ENCODE measurements around the gene CA14.

Gene CA14

GRCh38 chr1:150259758-150260669, 2.4 kb downstream of the CA14 start:
- no peak overlapping the region for H3K4me3 ChIP-seq (ENCODE audit: low read depth, low read length)
- no peak for DNase-seq (ENCODE audit: low read depth)
- TF ChIP-seq CTCF (IDR thresholded peaks at IDR 0.05; ENCODE audit: low read depth, low read length, missing control alignments): no peak

- TF ChIP-seq CTCF (IDR thresholded peaks at IDR 0.05; ENCODE audit: low read depth, low read length, missing control alignments): no peak
- H3K4me3 ChIP-seq (ENCODE audit: low read depth, low read length): no peak overlapping the region
- no peak for DNase-seq (ENCODE audit: low read depth)
Measured at GRCh38 chr1:150261367-150261766, 3.8 kb downstream of the CA14 start.

GRCh38 chr1:150262388-150263320, 5.1 kb downstream of the CA14 start:
- H3K4me3 ChIP-seq (ENCODE audit: low read depth, low read length): no peak overlapping the region
- DNase-seq (ENCODE audit: low read depth): no peak

GRCh38 chr1:150263549-150263948, 6.0 kb downstream of the CA14 start:
- no peak for TF ChIP-seq CTCF (IDR thresholded peaks at IDR 0.05; ENCODE audit: low read depth, low read length, missing control alignments)
- no peak overlapping the region for H3K4me3 ChIP-seq (ENCODE audit: low read depth, low read length)
- no peak for DNase-seq (ENCODE audit: low read depth)

More at GRCh38 chr1:150262388-150263320, 5.1 kb downstream of the CA14 start:
- TF ChIP-seq CTCF (IDR thresholded peaks at IDR 0.05; ENCODE audit: low read depth, low read length, missing control alignments): no peak

- no peak for DNase-seq (ENCODE audit: low read depth)
- H3K4me3 ChIP-seq (ENCODE audit: low read depth, low read length): peak overlapping the region; percentile 86
- no peak for TF ChIP-seq CTCF (IDR thresholded peaks at IDR 0.05; ENCODE audit: low read depth, low read length, missing control alignments)
Measured at GRCh38 chr1:150267896-150268295, 10.3 kb downstream of the CA14 start.

- no peak for TF ChIP-seq CTCF (IDR thresholded peaks at IDR 0.05; ENCODE audit: low read depth, low read length, missing control alignments)
- peak overlapping the region; percentile 86 for H3K4me3 ChIP-seq (ENCODE audit: low read depth, low read length)
- DNase-seq (ENCODE audit: low read depth): no peak
Measured at GRCh38 chr1:150268340-150268704, 10.7 kb downstream of the CA14 start.
